ENCODE measurements around the gene CAMSAP2. TPM values are rescaled to one million over a fixed set of nuclear protein-coding genes. Genes with fewer than 3 reads are reported as not detected.
A peak's percentile ranks its signal among the peaks of the same experiment; 100 is the strongest.

CAMSAP2 gene
- total RNA-seq, 2 donors from 2014 or later: 22.1 to 22.2 TPM

DNA sequence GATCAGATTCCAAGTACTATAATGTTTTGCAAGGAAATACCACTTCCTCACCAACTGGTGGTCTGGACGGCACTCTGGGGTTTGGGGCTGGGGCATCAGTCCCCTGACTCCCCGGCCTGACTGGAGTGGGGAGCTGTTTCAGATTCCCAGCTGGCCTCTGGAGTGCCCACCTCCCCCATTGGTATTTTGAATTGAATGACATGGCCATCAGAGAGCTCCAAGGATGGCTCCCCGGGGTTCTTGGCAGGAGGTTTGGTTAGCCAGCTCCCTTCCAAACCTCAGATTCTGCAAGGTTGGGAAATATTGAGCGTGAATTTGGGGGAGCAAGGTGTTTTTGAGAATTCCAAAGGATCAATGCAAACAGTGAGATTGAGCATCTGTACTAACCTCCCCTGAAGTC lies 153.9 kb downstream of the CAMSAP2 start:
- Histone ChIP-seq H3K9me3 (ENCODE audit: control insufficient read depth, low read length) (no peaks in the 10 kb centered on the region), H3K27ac (ENCODE audit: low read depth, low read length) (peak overlapping the region; percentile 100), H3K9ac (ENCODE audit: extremely low read depth, low read length, poor library complexity, severe bottlenecking) (peak overlapping the region; percentile 99), H3K4me1 (ENCODE audit: control insufficient read depth, insufficient read depth, low read length) (peaks cover 44% of the 10 kb centered on the region), H3K4me3 (ENCODE audit: low read length) (peak overlapping the region; percentile 91), H3K27me3 (ENCODE audit: control insufficient read depth, insufficient read depth, low read length, poor library complexity, severe bottlenecking) (no peaks in the 10 kb centered on the region), H3K36me3 (ENCODE audit: control insufficient read depth, insufficient read depth, low read length) (no peaks in the 10 kb centered on the region)
- H3K4me3 Mint-ChIP-seq: peak overlapping the region; percentile 93
- peaks cover 3% of the 10 kb centered on the region for H3K27me3 Mint-ChIP-seq (ENCODE audit: insufficient read depth)
- TF ChIP-seq, protein P1, sequence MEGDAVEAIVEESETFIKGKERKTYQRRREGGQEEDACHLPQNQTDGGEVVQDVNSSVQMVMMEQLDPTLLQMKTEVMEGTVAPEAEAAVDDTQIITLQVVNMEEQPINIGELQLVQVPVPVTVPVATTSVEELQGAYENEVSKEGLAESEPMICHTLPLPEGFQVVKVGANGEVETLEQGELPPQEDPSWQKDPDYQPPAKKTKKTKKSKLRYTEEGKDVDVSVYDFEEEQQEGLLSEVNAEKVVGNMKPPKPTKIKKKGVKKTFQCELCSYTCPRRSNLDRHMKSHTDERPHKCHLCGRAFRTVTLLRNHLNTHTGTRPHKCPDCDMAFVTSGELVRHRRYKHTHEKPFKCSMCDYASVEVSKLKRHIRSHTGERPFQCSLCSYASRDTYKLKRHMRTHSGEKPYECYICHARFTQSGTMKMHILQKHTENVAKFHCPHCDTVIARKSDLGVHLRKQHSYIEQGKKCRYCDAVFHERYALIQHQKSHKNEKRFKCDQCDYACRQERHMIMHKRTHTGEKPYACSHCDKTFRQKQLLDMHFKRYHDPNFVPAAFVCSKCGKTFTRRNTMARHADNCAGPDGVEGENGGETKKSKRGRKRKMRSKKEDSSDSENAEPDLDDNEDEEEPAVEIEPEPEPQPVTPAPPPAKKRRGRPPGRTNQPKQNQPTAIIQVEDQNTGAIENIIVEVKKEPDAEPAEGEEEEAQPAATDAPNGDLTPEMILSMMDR (conservative IDR thresholded peaks at IDR 0.05): no peak
- peaks cover 67% of the 10 kb centered on the region for H3K4me1 Mint-ChIP-seq
- 8 to 33% methylated on average over 1 to 4 of the region's 4 CpGs for WGBS, 2 experiments (ENCODE audit: insufficient coverage in 1 of 2, insufficient read length in 1 of 2)
- H3K36me3 Mint-ChIP-seq (ENCODE audit: low read depth): no peaks in the 10 kb centered on the region
- peak overlapping the region; percentile 98 for H3K27ac Mint-ChIP-seq
- no peaks in the 10 kb centered on the region for H3K9me3 Mint-ChIP-seq
- peak; percentile 70 for DNase-seq

DNA sequence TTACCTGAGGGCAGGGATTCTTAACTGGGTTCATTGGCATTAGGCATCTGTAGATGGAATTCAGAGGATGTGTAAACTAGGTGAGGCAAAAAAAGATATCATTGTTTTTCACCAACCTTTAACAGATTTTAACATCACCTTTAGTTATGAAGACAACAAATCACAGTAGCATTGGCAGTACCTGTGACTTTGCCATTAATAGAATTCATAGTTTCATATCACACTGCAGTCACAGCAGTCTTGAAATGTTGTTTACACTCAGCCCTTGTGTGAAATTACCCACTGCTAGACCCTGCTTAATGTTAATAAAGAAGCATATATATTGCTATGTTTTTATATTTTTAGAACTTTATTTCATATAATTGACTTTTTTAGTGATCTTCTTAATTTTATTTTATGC lies 154.3 kb downstream of the CAMSAP2 start:
- no peak for DNase-seq
- TF ChIP-seq, protein P1 (conservative IDR thresholded peaks at IDR 0.05): no peak
- Histone ChIP-seq H3K27ac (ENCODE audit: low read depth, low read length) (no peak overlapping the region), H3K9me3 (ENCODE audit: control insufficient read depth, low read length) (no peaks in the 10 kb centered on the region), H3K27me3 (ENCODE audit: control insufficient read depth, insufficient read depth, low read length, poor library complexity, severe bottlenecking) (no peaks in the 10 kb centered on the region), H3K4me1 (ENCODE audit: control insufficient read depth, insufficient read depth, low read length) (peaks cover 44% of the 10 kb centered on the region), H3K36me3 (ENCODE audit: control insufficient read depth, insufficient read depth, low read length) (no peaks in the 10 kb centered on the region), H3K9ac (ENCODE audit: extremely low read depth, low read length, poor library complexity, severe bottlenecking) (peak overlapping the region; percentile 99), H3K4me3 (ENCODE audit: low read length) (peak overlapping the region; percentile 91)
- H3K27me3 Mint-ChIP-seq (ENCODE audit: insufficient read depth): no peaks in the 10 kb centered on the region
- H3K9me3 Mint-ChIP-seq: no peaks in the 10 kb centered on the region
- H3K27ac Mint-ChIP-seq: peak overlapping the region; percentile 98
- peaks cover 3% of the 10 kb centered on the region for H3K36me3 Mint-ChIP-seq (ENCODE audit: low read depth)
- peaks cover 66% of the 10 kb centered on the region for H3K4me1 Mint-ChIP-seq
- H3K4me3 Mint-ChIP-seq: peak overlapping the region; percentile 93

DNA sequence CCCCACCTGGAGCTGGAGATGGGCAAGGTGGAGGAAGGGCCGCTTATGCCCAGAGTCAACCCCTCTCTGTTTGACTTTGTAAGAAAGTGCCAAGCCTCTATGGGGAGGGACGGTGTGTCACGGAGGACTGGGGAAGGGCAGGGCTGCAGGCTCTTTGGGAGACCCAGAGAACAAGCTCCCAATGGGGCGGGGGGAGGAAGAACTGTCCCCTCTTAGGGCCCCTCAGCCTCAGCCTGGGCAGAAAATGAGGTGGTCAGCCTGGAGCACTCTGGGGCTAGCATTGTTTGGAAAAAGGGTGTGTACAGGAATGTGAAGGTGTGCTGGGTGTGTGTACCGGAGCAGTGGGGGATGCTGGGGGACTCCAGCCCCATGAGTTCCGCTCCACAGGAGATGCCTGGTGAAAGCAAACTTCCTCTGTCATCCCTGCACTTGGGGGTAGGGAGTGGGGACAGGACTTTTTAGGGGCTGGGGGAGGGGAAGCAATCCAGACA lies 154.8 kb downstream of the CAMSAP2 start:
- TF ChIP-seq, protein P1 (conservative IDR thresholded peaks at IDR 0.05): no peak
- peak overlapping the region; percentile 93 for H3K4me3 Mint-ChIP-seq
- Histone ChIP-seq H3K4me1 (ENCODE audit: control insufficient read depth, insufficient read depth, low read length) (peaks cover 44% of the 10 kb centered on the region), H3K27ac (ENCODE audit: low read depth, low read length) (no peak overlapping the region), H3K27me3 (ENCODE audit: control insufficient read depth, insufficient read depth, low read length, poor library complexity, severe bottlenecking) (no peaks in the 10 kb centered on the region), H3K4me3 (ENCODE audit: low read length) (peak overlapping the region; percentile 91), H3K9me3 (ENCODE audit: control insufficient read depth, low read length) (no peaks in the 10 kb centered on the region), H3K36me3 (ENCODE audit: control insufficient read depth, insufficient read depth, low read length) (peaks cover 3% of the 10 kb centered on the region), H3K9ac (ENCODE audit: extremely low read depth, low read length, poor library complexity, severe bottlenecking) (peak overlapping the region; percentile 99)
- no peaks in the 10 kb centered on the region for H3K27me3 Mint-ChIP-seq (ENCODE audit: insufficient read depth)
- no peaks in the 10 kb centered on the region for H3K9me3 Mint-ChIP-seq
- peak; percentile 65 for DNase-seq
- H3K4me1 Mint-ChIP-seq: peaks cover 66% of the 10 kb centered on the region
- peaks cover 8% of the 10 kb centered on the region for H3K36me3 Mint-ChIP-seq (ENCODE audit: low read depth)
- H3K27ac Mint-ChIP-seq: peak overlapping the region; percentile 90
- 36% methylated on average over 5 to 6 of the region's 6 CpGs for WGBS, 2 experiments (ENCODE audit: insufficient coverage in 1 of 2, insufficient read length in 1 of 2)
